CD4-positive, alpha-beta T cell treated with Interleukin-21 for 1 hour (primary cell): ENCODE results near the gene CAMTA2.

Source experiments
- DNase-seq: peaks from one replicate; pipeline ENCODE4 v3.0.0-alpha.2; 2020

Gene CAMTA2

GRCh38 chr17:4946312-4946976, 41.0 kb downstream of the CAMTA2 start:
- DNase-seq: no peak

- DNase-seq: no peak
Measured at GRCh38 chr17:4945944-4946280, 41.6 kb downstream of the CAMTA2 start.

- DNase-seq: peak; percentile 75
Measured at GRCh38 chr17:4945176-4945943, 42.1 kb downstream of the CAMTA2 start.

- peak; percentile 29 for DNase-seq
Measured at GRCh38 chr17:4944554-4945175, 42.8 kb downstream of the CAMTA2 start.

GRCh38 chr17:4944163-4944553, 43.3 kb downstream of the CAMTA2 start:
- peak; percentile 70 for DNase-seq

GRCh38 chr17:4942760-4943508, 44.5 kb downstream of the CAMTA2 start:
- DNase-seq: no peak

- no peak for DNase-seq
Measured at GRCh38 chr17:4941319-4941610, 46.2 kb downstream of the CAMTA2 start.

- DNase-seq: peak; percentile 46
Measured at GRCh38 chr17:4940555-4941318, 46.7 kb downstream of the CAMTA2 start.

- peak; percentile 100 for DNase-seq
Measured at GRCh38 chr17:4939796-4940554, 47.5 kb downstream of the CAMTA2 start, which contains the start of the genes RNF167 and SLC25A11. Gene RNF167 (plus strand): TSS chr17:4940268. CDS start chr17:4940910, 642 bp downstream. Gene SLC25A11 (minus strand): TSS chr17:4940046. CDS start chr17:4939910, 136 bp downstream.

- no peak for DNase-seq
Measured at GRCh38 chr17:4939546-4939795, 48.0 kb downstream of the CAMTA2 start.

GRCh38 chr17:4938688-4939545, 48.6 kb downstream of the CAMTA2 start:
- DNase-seq: no peak

GRCh38 chr17:4938069-4938491, 49.4 kb downstream of the CAMTA2 start:
- DNase-seq: no peak

- no peak for DNase-seq
Measured at GRCh38 chr17:4937553-4937952, 49.9 kb downstream of the CAMTA2 start.

GRCh38 chr17:4936436-4936835, 51.0 kb downstream of the CAMTA2 start:
- DNase-seq: no peak

GRCh38 chr17:4935650-4936049, 51.8 kb downstream of the CAMTA2 start:
- no peak for DNase-seq

- DNase-seq: peak; percentile 34
Measured at GRCh38 chr17:4934173-4934979, 53.1 kb downstream of the CAMTA2 start.

GRCh38 chr17:4933646-4934045, 53.8 kb downstream of the CAMTA2 start:
- DNase-seq: no peak

- no peak for DNase-seq
Measured at GRCh38 chr17:4932756-4933155, 54.7 kb downstream of the CAMTA2 start.

GRCh38 chr17:4931963-4932362, 55.5 kb downstream of the CAMTA2 start, which contains the start of gene GP1BA:
Gene GP1BA (plus strand): TSS chr17:4932277. CDS start chr17:4932605, 328 bp downstream.
- no peak for DNase-seq

- no peak for DNase-seq
Measured at GRCh38 chr17:4928881-4929280, 58.6 kb downstream of the CAMTA2 start.
